H1 (cell line): ENCODE measurements around the gene NRXN3. TPM values are rescaled to one million over a fixed set of nuclear protein-coding genes. Genes with fewer than 3 reads are reported as not detected.

Experiments used
- CTCF ChIA-PET: fragments of 300-600 bp; sonication (Branson Sonifier 250); formaldehyde crosslinking; loops from one replicate; lab custom pipeline; 2021; ENCODE audit not compliant: partially characterized antibody; lab: Charles Lee
- POLR2A ChIA-PET: fragments of 300-600 bp; sonication (Branson Sonifier 250); formaldehyde crosslinking; loops from one replicate; lab custom pipeline; 2021; ENCODE audit warnings: inconsistent platforms; ENCODE audit not compliant: partially characterized antibody; lab: Charles Lee
- DNase-seq, 2 experiments: peaks; one replicate each; pipeline versions ENCODE4 v3.0.0 to v3.0.0-alpha.2; 2010 to 2022; ENCODE audit warnings: low spot score in 2 of 2, low read depth in 1 of 2, mixed read lengths in 1 of 2
- FAIRE-seq: peaks from 2 replicates; lab custom pipeline; 2011; peaks lifted over from hg19 to GRCh38; lab: Jason Lieb, UNC
- H2AFZ ChIP-seq: 2 replicates; pipeline ENCODE4 v1.8.1; 2012; ENCODE audit warnings: low read length, inconsistent platforms
- H2AK5ac ChIP-seq: 2 replicates; pipeline ENCODE4 v1.6.1; 2013; ENCODE audit warnings: low read depth, low read length
- H2BK120ac ChIP-seq: replicated peaks from 2 replicates; pipeline ENCODE3; 2013; ENCODE audit warnings: low read depth, low read length, inconsistent platforms
- H2BK12ac ChIP-seq: 2 replicates; pipeline ENCODE4 v1.6.1; 2013; ENCODE audit warnings: low read depth, low read length
- H2BK15ac ChIP-seq: 2 replicates; pipeline ENCODE4 v1.6.1; 2013; ENCODE audit warnings: low read length
- H2BK20ac ChIP-seq: 2 replicates; pipeline ENCODE4 v1.6.1; 2013; ENCODE audit warnings: low read length
- H2BK5ac ChIP-seq: 2 replicates; pipeline ENCODE4 v1.6.1; 2013; ENCODE audit warnings: low read depth, low read length
- H3K14ac ChIP-seq: 2 replicates; pipeline ENCODE4 v1.6.1; 2013; ENCODE audit warnings: inconsistent platforms; ENCODE audit not compliant: insufficient read length
- H3K18ac ChIP-seq: 2 replicates; pipeline ENCODE4 v1.6.1; 2013; ENCODE audit warnings: low read length; ENCODE audit errors: extremely low read depth
- H3K23ac ChIP-seq: 2 replicates; pipeline ENCODE4 v1.6.1; 2013; ENCODE audit warnings: inconsistent platforms; ENCODE audit not compliant: insufficient read length
- H3K23me2 ChIP-seq: 2 replicates; pipeline ENCODE4 v1.6.1; 2013; ENCODE audit warnings: low read depth, low read length
- H3K27ac ChIP-seq: 2 replicates; pipeline ENCODE4 v1.6.1; 2011; ENCODE audit warnings: low read depth, low read length, inconsistent platforms
- H3K27me3 ChIP-seq, 4 experiments: replicated peaks in 1 of 4; 1 replicate in 1 of 4; 2 replicates in 3 of 4; pipeline versions ENCODE4 v1.6.1 to v1.8.1; 2011 to 2013; ENCODE audit warnings: low read length in 3 of 4, mild to moderate bottlenecking in 3 of 4, inconsistent platforms in 2 of 4, mixed read lengths in 2 of 4, moderate library complexity in 1 of 4; ENCODE audit not compliant: control insufficient read depth in 3 of 4, insufficient read depth in 3 of 4; ENCODE audit errors: extremely low read depth in 1 of 4
- H3K36me3 ChIP-seq, 4 experiments: 2 replicates each; pipeline versions ENCODE4 v1.6.1 to v1.8.1; 2011 to 2013; ENCODE audit warnings: mild to moderate bottlenecking in 4 of 4, low read length in 3 of 4, moderate library complexity in 2 of 4, control low read depth in 1 of 4, inconsistent platforms in 1 of 4; ENCODE audit not compliant: insufficient read depth in 4 of 4, control insufficient read depth in 2 of 4
- H3K4ac ChIP-seq: replicated peaks from 2 replicates; pipeline ENCODE3; 2013; ENCODE audit warnings: low read length, low read depth, mixed read lengths, inconsistent platforms; ENCODE audit not compliant: insufficient read length
- H3K4me1 ChIP-seq, 4 experiments: replicated peaks in 1 of 4; 1 replicate in 1 of 4; 2 replicates in 3 of 4; pipeline versions ENCODE4 v1.6.1 to v1.8.1; 2011 to 2013; ENCODE audit warnings: low read length in 3 of 4, inconsistent platforms in 2 of 4, mixed read lengths in 1 of 4; ENCODE audit not compliant: insufficient read depth in 4 of 4, control insufficient read depth in 3 of 4
- H3K4me2 ChIP-seq, 2 experiments: 2 replicates each; pipeline versions ENCODE4 v1.6.1 to v1.8.1; 2011 to 2013; ENCODE audit warnings: low read depth in 2 of 2, low read length in 2 of 2, control low read depth in 1 of 2, inconsistent platforms in 1 of 2, mild to moderate bottlenecking in 1 of 2; ENCODE audit not compliant: insufficient read depth in 1 of 2
- H3K4me3 ChIP-seq, 4 experiments: fragments of 200-600, 300-600 bp in 1 of 4; sonication (generic), shearing (Covaris generic), sonication (Bioruptor Twin) in 1 of 4; 2 replicates each; pipeline versions ENCODE4 v1.5.1 to v1.8.1; 2011 to 2016; ENCODE audit warnings: low read length in 4 of 4, low read depth in 3 of 4, control low read depth in 2 of 4, inconsistent platforms in 2 of 4, mild to moderate bottlenecking in 2 of 4, mixed read lengths in 1 of 4, moderate library complexity in 1 of 4; ENCODE audit not compliant: insufficient read depth in 2 of 4; ENCODE audit errors: extremely low read depth in 1 of 4
- H3K56ac ChIP-seq: replicated peaks from 2 replicates; pipeline ENCODE3; 2013; ENCODE audit warnings: low read depth, mild to moderate bottlenecking, mixed read lengths, low read length, inconsistent platforms; ENCODE audit not compliant: insufficient read length
- H3K79me1 ChIP-seq: 2 replicates; pipeline ENCODE4 v1.6.1; 2013; ENCODE audit warnings: low read depth, low read length, control low read depth
- H3K79me2 ChIP-seq, 2 experiments: 2 replicates each; pipeline versions ENCODE4 v1.6.1 to v1.8.1; 2012 to 2013; ENCODE audit warnings: low read length in 2 of 2, mild to moderate bottlenecking in 2 of 2, inconsistent platforms in 1 of 2; ENCODE audit not compliant: insufficient read depth in 2 of 2, control insufficient read depth in 1 of 2
- H3K9ac ChIP-seq, 4 experiments: replicated peaks in 1 of 4; 1 replicate in 1 of 4; 2 replicates in 3 of 4; pipeline versions ENCODE4 v1.6.1 to v1.8.1; 2011 to 2013; ENCODE audit warnings: low read depth in 3 of 4, low read length in 3 of 4, control low read depth in 2 of 4, mild to moderate bottlenecking in 2 of 4, moderate library complexity in 2 of 4, inconsistent platforms in 1 of 4; ENCODE audit errors: extremely low read depth in 1 of 4
- H3K9me3 ChIP-seq, 2 experiments: 2 replicates each; pipeline versions ENCODE4 v1.6.1 to v1.8.1; 2012 to 2013; ENCODE audit warnings: mild to moderate bottlenecking in 2 of 2, moderate library complexity in 2 of 2, control low read depth in 1 of 2, inconsistent platforms in 1 of 2, low read depth in 1 of 2, low read length in 1 of 2, mixed read lengths in 1 of 2; ENCODE audit not compliant: insufficient read depth in 2 of 2
- H4K20me1 ChIP-seq, 2 experiments: replicated peaks in 1 of 2; 2 replicates each; pipeline versions ENCODE3 to v1.8.1; 2011 to 2013; ENCODE audit warnings: inconsistent platforms in 2 of 2, low read length in 2 of 2, mild to moderate bottlenecking in 1 of 2; ENCODE audit not compliant: insufficient read depth in 2 of 2, control insufficient read depth in 1 of 2
- H4K5ac ChIP-seq: 2 replicates; pipeline ENCODE4 v1.6.1; 2013; ENCODE audit warnings: low read length, low read depth, mixed read lengths, inconsistent platforms; ENCODE audit not compliant: insufficient read length
- H4K8ac ChIP-seq: 2 replicates; pipeline ENCODE4 v1.8.0; 2013; ENCODE audit warnings: mild to moderate bottlenecking, moderate library complexity, low read length, inconsistent platforms; ENCODE audit not compliant: insufficient read depth; ENCODE audit errors: extremely low read depth
- H4K91ac ChIP-seq: replicated peaks from 2 replicates; pipeline ENCODE3; 2013; ENCODE audit warnings: low read length, mixed read lengths, inconsistent platforms; ENCODE audit not compliant: insufficient read length
- CBX8 ChIP-seq: fragments of 300-800, 300-1000 bp; sonication (generic); IDR thresholded peaks from 2 replicates; pipeline ENCODE4 v1.7.1; 2016; ENCODE audit warnings: low read depth, low read length, borderline replicate concordance
- CHD2 ChIP-seq: IDR thresholded peaks from 2 replicates; pipeline ENCODE4 v1.6.1; 2012; ENCODE audit warnings: low read length, improper control_type of control experiment
- WGBS, 2 experiments: shearing (Covaris generic) in 1 of 2; methylation state at CpG; one replicate each; pipeline versions ENCODE4 v1.1.6 to v1.1.7; 2013 to 2015; ENCODE audit warnings: low lambda C conversion rate in 2 of 2, mixed read lengths in 2 of 2, inconsistent platforms in 1 of 2, low coverage in 1 of 2, missing lambda C conversion rate in 1 of 2; ENCODE audit not compliant: insufficient replicate concordance in 2 of 2, insufficient coverage in 1 of 2, insufficient read length in 1 of 2; ENCODE audit errors: extremely low coverage in 1 of 2, missing lambda C conversion rate in 1 of 2; 5-methylcytosine and 5-hydroxymethylcytosine counted together
- polyA plus RNA-seq, 7 experiments: library from polyadenylated mRNA; depleted of rRNA in 3 of 7; stranded (reverse) in 5 of 7; unstranded in 2 of 7; fragments of >200 nt in 5 of 7; fragments of 200-250 nt in 2 of 7; gene quantifications; 1 replicate in 5 of 7; 2 replicates in 1 of 7; 4 replicates in 1 of 7; pipeline versions ENCODE4 v1.2.1 to v1.2.3, GENCODE V29; 2011 to 2013; ENCODE audit warnings: missing spikeins in 2 of 7, mixed read lengths in 2 of 7
- total RNA-seq: library from RNA; stranded (reverse); fragmentation: NEBNext Ultra II Directional; extraction: Animal tissue kit (Norgen Biotek cat#: 25700); gene quantifications from 2 replicates; pipeline ENCODE4 v1.2.1, GENCODE V29; 2021

The NRXN3 gene
- total and polyA plus RNA-seq, 2 of the 8 experiments (the other 6 are each of a cell fraction or from before 2014, with no cell fraction given): 2.6 to 4.1 TPM

- WGBS, 2 experiments: 76% methylated on average over 3 of the region's 3 CpGs; no CpG with 5 or more reads in 1 of the 2 experiments
- CTCF ChIA-PET: interaction anchor here (0.9 to 1.8 kb wide), 4 partner anchors 13 to 539 kb away, joined by 3 to 9 read pairs (median 4); no protein-coding TSS in a partner anchor
- FAIRE-seq: no peak
These were observed 390.9 kb downstream of the NRXN3 start for GRCh38 chr14:78561074-78561473.

More at GRCh38 chr14:78561074-78561473, 390.9 kb downstream of the NRXN3 start:
- Histone ChIP-seq H3K23me2 (no peaks in the 10 kb centered on the region), H3K9me3 (no peaks in the 10 kb centered on the region), H4K20me1 (no peaks in the 10 kb centered on the region), H4K8ac (no peak overlapping the region), H3K56ac (no peak overlapping the region), H2BK20ac (no peak overlapping the region), H4K91ac (no peak overlapping the region), H3K79me1 (no peaks in the 10 kb centered on the region), H2BK12ac (no peak overlapping the region), H2BK15ac (no peak overlapping the region), H3K18ac (no peak overlapping the region), H3K36me3 (no peaks in the 10 kb centered on the region), H3K27ac (no peak overlapping the region), H3K4me3 (no peak overlapping the region), H3K9ac (no peak overlapping the region), H3K4ac (no peak overlapping the region), H3K4me1 (peaks cover 0 to 6% (median 4%) of the 10 kb centered on the region in 4 experiments; a peak in 4 of 7 replicates), H2AK5ac (no peak overlapping the region), H3K14ac (no peak overlapping the region), H2BK5ac (no peak overlapping the region), H3K79me2 (no peaks in the 10 kb centered on the region), H2BK120ac (no peak overlapping the region), H2AFZ (no peak overlapping the region), H3K4me2 (no peak overlapping the region), H3K27me3 (no peaks in the 10 kb centered on the region), H4K5ac (no peak overlapping the region), H3K23ac (no peak overlapping the region)
- no peak for TF ChIP-seq CHD2
- no peak for TF ChIP-seq CBX8
- POLR2A ChIA-PET: no interaction called here
- DNase-seq: no peak
